Activated T-cell treated with anti-CD3 and anti-CD28 coated beads, Interleukin-2, amount 50 U/mL, for 48 hours (primary cell): ENCODE measurements around the gene NRDE2.

ENCODE experiments used
- DNase-seq, 2 experiments: peaks; one replicate each; pipeline ENCODE4 v3.0.0-alpha.2; 2020

The NRDE2 gene

DNA sequence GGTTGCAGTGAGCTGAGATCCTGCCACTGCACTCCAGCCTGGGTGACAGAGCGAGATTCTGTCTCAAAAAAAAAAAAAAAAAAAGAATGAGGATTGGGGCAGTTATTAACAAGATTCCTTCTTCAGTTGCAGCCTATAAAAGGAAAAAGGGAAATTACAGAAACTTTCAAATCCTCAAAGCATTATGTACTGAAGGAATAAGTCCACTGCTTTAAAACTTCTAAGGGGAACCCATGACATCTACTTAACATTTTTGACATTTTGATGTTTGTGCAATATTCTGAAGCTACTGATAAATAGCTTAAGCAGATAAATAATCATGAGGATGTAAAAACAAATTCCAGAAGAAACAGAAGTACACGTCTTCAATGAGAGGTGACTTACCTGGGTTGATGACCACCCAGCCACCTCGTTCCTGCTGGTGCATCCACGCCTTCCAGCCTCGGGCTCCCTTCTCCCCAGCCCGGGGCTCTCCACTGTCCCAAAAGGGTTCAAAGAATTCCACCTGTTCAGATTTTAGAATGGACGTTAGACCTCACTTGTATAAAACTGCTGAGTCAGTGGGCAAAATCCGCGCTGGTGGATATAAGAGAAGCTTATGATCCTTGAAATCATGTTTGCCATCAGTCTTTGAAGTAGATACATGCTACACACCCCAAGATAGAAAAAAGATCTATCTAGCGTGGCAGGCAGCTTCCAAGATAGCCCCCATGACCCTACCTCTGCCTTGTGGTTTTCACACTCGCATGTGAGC lies 33.7 kb downstream of the NRDE2 start:
- no peak for DNase-seq

DNA sequence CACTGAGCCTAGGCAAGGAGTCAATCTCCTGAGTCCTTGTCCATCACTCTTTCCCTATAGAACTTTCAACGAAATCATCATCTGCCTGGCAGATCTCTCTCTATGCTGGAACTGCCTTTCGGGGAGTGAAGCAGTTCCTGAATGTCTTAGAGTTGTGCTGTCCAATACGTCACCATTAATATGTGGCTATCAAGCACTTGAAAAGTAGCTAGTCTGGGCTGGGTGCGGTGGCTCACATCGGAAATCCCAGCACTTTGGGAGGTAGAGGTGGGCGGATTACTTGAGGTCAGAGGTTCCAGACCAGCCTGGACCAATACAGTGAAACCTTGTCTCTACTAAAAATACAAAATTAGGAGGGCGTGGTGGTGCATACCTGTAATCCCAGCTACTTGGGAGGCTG lies 35.1 kb downstream of the NRDE2 start:
- no peak for DNase-seq

DNA sequence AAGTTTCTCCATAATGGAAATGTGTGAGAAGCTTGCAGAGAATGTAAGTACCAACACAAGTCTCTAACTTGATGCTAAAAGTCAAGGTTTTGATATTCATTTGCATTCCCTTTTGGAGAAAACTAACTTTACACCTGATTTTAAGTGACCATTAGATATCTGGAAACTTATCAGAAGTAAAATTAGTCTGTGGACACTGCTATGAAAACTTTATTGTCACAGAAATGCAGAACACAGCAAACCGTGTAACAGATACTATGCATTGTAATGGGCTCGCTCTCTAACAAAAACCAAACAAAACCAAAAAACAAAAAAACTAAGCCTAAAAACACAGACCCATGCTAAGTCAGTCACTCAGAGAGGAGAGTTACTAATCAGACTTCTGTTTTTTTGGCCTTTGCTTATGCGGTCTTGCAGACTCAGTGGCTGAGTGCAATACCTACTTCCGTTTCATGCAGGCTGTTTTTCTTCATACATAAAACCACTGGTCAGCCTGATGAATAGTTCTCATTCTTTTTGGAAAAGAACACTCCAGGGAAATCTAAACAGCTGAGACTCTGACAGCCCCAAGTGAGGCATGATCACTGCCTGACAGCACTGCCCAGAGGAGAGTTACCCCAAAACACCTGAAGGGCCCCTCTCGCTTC lies 35.7 kb downstream of the NRDE2 start:
- no peak for DNase-seq

DNA sequence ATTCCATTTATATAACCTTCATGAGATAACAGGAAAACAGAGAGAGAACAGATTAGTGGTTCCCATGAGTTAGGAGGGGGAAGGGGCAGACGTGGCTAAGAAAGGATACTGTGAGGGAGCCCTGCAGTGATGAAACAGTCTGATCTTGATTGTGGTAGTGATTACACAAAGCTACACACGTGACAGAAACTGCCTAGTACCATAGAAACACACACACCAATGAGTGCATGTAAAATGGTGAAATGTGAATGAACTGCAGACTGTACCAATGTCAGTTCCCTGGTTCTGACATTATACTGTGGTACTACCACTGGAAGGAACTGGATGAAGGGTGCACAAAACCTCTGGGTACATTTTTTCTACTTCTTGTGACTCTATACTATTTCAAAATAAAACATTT lies 36.9 kb downstream of the NRDE2 start:
- no peak for DNase-seq

DNA sequence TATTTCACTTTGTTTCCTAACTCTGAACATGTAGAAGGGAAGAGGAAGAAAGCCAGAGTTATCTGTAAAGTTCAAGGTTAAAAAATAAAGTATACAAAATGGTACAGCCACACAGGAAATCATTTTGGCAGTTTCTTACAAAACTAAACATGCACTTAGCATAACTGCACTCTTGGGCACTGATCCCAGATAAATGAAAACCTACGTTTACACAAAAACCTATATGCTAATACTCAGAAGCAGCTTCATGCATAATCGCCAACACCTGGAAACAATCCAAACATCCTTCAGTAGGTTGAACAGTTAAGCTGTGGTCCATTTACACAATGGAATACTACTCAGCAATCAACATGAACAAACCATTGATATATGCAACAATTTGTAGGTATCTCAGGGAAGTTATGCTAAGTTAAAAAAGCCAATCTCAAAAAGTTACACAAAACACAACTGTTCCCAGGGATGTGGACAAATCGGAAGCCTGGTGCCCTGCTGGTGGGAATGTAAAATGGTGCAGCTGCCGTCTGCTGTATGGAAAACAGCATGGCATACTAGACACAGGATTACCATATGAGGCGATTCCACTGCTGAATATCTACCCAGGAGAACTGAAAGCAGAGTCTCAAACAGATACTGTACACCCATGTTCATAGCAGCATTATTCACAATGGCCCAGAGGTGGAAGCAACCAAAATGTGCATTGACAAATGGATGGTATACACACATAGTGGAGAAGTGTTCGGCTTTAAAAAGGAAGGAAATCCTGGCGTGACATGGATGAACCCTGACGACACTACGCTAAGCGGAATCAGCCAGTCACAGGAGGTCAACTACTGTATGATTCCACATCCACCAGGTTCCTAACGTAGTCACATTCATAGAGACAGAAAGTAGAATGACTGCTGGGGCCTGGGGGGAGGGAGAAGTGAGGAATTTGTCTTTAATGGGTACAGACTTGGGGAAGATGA lies 37.7 kb downstream of the NRDE2 start:
- DNase-seq: no peak

DNA sequence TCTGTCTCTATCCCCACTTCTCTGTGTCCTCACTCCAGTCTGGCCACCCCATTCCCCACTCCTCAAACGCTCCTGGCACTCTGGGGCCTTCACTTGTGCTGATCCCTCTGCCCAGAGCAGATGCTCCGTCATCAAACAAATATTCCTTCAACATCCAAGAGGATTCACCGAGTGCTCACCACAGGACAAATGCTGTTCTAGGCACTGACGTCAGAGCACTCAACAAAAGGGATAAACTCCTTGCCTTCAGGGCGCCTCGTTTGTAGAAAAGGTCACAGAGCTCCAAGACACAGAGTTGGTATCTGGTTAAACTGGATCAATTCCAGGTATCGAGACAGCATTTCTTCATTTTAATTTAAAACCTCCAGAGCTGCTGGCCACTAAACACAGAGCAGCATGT lies 40.0 kb downstream of the NRDE2 start:
- DNase-seq: peak in 1 of 2 experiments; percentile 9

DNA sequence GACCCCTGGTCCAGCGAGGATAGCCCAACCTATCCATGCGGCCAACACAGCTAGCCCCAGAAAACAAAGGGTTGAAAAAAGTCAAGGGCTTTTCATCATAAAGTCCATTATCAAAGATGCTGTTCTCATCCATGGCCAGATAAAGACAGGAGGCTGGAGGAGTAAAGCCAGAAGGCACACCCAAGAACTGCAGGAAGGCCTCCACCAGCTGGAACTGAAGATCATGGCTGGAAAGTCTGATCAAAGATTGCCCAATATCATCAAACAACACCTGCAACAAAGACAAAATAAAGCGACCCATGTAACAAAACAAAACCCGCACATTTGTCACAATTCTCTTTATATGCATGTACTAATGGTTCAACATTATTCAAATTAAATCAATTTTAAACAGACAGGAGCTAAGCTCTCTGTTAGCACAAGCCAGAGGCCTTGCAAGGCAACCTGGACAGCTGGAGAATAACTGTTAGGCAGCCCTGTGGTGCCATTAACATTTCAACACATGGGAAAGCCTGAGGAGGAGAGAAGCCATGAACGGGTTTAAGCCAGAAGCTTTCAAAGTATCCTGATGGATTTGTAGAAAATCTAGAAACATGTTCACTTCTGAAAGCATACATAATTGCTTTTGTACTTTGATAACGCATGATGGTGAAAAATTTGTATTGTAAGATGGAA lies 41.3 kb downstream of the NRDE2 start:
- DNase-seq: no peak

DNA sequence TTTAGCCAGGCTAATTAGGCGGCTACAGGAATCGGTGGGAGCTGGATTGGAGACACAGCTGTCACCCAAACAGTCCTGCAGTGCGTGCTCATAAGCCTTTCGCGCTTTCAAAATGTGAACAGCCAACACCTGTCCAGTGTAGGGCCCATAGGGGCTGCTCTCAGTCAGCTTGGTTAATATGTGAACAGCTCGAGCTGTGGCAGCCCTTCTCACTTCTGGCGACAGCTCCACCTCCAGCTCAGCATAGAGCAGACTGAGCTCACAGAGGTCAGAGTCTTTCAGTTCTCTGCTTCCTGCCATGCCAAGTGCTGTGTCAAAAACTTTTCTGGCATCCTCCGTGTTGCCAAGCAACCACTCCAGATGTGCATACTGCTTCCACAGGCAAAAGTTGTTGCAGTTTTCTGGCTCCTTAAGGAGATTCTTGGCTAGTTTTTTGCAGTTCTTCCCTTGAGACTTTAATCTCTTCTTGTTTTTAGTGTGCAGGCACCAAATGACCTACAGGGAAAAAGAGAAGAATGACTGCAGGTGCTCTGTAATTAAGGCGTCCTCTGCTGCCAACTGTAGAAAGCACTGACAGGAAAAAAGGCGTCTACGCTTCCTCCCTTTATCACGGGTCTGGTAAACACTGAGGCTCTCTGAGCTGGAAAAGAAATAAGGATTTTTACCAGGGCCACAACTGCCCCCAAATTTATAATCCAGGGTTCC lies 42.9 kb downstream of the NRDE2 start:
- DNase-seq: peak; percentile 9 to 14

DNA sequence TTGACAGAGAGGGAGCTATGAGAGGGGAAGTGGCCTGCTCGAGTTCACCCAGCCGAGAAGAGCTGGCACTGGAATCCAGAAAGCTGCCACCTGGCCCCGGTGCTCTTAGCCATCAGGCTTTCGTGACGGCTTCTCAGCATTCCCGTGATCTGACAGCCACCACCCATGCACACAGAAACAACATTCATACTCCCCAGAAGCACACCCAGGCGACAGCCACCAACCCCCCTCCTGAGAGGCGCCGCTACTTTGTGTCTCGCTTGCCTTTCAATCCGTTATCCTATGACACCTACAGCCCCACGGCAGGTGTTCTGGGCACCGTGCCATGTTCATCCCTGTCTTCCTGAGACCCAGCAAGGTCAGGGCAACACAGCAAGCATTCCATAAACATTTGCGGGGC lies 44.0 kb downstream of the NRDE2 start:
- DNase-seq: peak in 1 of 2 experiments; percentile 11

DNA sequence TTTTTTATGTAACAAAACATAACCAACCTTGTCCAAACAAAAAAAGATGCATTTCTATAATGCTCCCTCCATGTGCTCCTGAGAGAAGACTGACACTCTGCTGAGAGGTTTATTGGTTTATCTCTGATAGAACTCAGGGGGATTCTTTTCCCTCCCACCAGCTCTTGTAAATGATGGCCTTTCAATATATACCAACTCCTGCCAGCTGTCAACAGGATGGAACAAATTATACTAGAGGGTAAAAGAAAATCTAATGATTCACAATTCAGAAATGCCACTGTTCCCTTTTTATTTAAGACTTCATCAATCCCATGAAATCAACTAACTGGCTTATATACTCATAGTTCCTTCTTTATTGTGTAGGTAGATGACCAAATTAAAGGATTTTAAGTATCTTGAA lies 50.0 kb downstream of the NRDE2 start:
- DNase-seq: no peak

DNA sequence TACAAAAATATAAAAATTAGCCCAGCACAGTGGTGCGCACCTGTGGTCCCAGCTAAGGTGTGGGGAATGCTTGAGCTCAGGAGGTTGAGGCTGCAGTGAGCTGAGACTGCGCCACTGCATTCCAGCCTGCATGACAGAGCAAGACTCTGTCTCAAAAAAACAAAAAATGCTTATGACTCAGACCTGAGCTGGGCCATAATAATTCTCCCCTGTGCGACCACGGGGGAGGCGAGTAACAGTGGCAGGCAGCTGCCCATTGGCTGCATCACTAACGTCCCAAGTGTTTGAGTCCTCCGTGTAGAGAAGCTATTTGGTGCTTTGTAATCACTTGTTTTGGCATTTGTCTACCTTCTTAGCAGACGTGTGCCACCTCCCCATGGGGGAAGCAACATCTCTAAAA lies 50.5 kb downstream of the NRDE2 start:
- DNase-seq: peak in 1 of 2 experiments; percentile 22

DNA sequence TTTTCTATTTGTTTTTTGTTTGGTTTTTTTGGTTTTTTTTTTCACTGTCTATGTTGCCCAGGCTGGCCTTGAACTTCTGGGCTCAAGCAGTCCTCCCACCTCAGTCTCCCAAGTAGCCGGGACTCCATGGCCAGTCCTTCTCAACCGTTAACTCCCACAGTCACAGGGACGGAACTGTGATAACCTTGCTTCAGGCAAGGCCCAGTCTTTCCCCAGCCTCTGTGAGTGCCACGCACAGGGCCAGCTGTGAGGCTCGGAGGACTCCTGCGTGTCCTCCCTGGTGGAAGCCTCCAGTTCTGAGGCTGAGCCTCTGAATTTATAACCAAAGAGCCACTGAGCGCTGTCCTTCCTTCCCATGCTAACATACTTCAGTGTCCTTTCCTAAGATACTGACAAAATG lies 51.6 kb downstream of the NRDE2 start:
- DNase-seq: peak in 1 of 2 experiments; percentile 6

DNA sequence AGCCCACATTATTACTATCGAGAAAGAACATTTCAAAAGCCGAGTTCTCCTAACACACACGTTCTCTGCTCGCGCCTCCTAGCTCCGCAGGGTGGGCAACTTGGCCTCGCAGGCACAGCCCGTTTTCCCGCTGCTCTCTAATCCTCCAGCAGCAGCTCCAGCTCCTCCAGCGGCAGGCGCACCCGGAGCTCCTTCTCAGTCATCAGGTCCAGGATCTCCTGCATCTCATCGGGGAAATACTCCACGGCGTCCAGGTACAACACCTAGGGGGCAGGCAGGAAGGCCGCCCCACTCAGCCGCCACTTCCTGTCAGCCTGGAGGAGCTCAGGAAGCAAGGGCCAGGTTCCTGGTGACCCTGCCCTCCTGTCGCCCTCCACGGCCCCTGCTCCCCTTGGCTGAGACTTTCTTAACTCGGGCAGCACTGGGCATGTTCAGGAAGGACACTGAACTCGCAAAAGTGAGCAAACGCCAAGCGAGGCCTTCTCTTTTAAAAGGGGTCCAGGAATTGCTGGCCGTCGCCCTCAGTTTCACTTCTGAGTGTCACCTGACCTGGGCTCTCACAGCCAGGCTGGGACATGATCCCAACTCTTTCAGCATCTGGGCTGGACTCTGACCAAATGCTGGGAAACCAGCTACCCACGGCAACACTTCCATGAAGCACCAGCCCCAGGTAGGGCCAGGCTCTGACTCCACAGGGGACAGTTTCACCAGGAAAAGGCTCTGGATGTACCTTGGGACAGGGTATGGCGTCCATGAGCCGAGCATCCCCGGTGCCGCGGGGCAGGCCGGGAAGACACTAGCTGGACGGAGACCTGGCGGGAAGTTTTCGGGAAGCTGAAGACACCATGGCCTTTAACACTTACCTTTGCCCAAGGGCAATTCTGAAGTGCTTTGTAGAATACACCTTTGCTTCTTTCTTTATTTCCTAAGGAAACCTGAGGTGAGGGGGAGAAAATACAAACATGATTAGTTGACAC lies 53.3 kb downstream of the NRDE2 start:
- DNase-seq: peak in 1 of 2 experiments; percentile 10

DNA sequence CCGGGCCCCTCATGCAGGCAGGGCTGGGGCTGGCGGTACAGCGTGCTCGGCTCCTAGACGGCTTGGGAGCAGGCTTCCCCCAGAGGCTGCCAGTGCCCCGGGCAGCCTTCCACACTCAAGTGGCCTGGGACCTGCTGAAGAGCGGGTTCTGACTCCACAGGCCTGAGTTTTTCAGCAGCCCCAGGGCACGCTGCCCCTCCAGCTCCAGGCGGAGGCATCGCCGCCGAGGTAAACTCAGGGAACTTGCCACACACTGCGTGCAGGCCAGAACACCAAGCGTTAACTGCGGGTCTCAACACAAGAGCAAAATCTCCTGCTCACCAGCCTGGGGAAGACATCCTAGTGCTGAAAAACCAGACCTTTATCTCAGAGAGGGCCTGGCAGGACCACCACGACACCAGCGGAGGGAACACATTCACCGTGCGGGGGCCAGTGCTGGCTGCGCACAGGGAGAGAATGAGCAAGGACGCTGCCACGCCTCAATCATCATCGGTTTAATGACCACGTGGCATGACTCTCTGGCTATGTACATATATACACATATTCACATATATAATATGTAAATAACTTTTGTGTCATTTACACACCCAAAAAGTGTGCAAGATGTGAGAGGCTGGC lies 54.1 kb downstream of the NRDE2 start:
- peak; percentile 13 to 14 for DNase-seq

DNA sequence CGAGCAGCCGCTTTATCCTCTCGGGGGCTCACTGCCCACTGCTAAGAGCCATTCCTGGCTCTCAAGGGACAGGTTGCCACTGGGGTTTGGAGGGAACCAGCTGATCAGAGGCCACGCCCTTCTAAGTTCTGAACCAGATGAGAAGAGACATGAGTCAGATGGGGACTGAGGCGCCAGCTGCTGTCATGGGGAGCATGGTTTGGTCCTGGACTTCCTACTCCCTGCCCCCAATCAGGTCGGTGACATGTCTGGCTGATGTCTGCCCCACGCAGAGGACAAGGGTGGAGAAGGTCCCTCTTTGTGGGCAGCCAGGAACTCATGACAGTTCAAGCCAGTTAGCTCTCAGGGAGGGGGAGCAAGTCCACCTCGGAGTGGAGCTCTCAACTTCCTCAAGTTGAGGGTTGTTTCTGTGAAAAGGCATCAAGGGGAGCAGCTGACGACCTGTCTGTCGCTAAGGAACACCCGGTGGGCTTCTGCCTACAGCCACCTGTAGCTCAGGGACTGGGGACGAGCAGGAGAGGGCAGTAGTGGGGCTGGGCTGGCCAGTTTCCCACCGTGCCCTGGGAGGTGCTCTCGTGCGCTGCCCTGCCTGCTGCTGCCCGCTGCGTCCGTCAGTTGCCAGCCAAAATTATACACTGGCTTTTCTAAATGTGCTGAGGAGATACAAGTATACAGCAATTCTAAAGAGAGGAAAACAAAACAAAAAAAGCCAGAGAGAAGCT lies 54.9 kb downstream of the NRDE2 start:
- peak; percentile 37 to 42 for DNase-seq

DNA sequence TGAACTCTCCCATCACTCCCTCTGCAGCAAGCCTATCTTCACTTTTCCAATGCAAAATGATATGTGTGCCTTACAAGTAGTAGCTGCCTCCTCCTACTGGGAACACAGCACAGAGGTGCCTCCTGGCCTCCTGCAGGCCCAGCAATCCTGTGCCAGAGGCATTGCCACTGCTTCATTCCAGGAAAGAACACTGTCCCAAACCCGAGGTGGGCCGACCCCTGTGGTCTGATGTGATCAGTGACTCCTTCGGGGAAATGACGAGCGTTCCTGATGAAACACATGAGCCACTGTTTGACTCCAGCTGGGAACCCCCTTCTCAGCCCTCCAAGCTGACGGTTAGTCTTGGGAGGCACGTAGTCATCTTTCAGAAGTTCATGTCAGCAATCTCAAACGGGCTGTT lies 55.9 kb downstream of the NRDE2 start:
- peak; percentile 51 to 53 for DNase-seq

DNA sequence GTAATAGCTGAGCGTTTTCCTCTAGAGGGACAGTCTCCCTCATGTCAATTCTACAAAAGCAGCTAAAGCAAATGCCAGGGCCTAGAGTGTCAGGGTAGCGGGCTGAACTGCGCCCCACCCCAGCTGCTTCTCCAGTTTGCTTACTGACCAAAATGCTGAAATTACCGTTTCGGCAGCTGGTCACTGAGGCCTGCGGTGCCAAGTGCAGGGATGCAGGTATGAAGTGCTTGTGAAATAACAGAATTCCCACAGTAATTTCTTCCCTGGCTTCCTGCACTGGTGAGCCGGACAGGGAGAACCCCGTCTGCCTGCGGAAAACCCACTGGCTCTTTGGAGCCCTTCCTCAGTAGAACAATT lies 56.3 kb downstream of the NRDE2 start:
- DNase-seq: peak in 1 of 2 experiments; percentile 35

DNA sequence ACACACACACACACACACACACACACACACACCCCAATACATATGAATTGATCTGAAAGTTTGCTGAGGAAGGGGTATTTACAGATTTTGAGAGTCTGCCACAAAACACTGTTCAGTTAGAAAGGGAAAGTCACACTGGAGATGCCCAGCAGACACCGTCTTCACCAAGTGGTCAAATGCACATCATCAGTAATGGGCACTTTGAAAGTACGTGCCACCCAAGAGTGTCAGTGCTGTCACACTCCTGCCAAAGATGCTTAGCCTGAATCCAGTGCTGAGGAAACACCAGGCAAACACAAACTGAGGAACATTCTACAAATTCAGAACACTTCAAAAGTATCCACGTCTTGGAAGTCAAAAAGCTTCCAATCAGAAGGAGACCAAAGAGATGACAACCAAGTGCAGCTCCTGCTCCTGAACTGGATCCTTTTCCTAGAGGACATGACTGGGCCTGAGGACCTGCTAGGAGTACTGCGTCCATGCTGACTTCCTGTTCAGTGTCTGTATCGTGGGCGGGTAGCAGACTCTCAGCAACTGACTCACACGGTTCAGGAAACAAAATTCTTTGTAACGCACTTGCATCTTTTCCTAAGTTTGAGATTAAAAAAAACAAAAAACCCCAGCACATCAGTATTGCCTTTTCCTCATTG lies 56.8 kb downstream of the NRDE2 start:
- peak; percentile 52 to 57 for DNase-seq

DNA sequence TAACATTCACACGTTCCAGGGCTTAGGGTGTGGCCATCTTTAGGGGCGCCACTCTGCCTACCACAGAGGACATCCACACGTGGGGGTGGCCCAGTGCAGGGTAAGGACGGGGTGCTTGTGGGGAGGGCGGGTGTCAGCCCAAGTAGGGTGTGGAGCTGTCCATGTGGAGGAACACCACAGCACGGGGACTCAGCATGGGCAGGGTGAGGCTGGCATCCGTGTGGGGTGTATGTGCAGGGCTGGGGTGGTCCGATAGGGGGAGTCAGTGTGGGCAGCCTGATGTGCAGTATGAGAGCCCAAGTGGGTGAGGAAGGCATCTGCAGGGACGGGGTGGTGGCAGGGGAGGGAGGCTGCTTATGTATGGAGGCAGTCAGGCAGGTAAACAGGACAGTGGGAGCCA lies 57.7 kb downstream of the NRDE2 start:
- peak in 1 of 2 experiments; percentile 31 for DNase-seq
